GM18867 (cell line): ENCODE results near the gene CCDC196.
"Not testable (repeated sequence)": the region's sequence is repeated elsewhere in the genome, so short reads cannot be mapped to it uniquely, and the experiment has no call there.

Experiments
- ATAC-seq: cut with Tn5 transposase; IDR thresholded peaks from one replicate; pipeline ENCODE4 v1.9.1; 2021; ENCODE audit warnings: mild to moderate bottlenecking, moderate library complexity; ENCODE audit not compliant: unreplicated experiment

The CCDC196 gene

GRCh38 chr14:66495218-66496098 lies 9.3 kb downstream of the CCDC196 start:
- peak; percentile 80 for ATAC-seq

GRCh38 chr14:66496188-66496807 lies 10.1 kb downstream of the CCDC196 start:
- ATAC-seq, result no peak

DNA sequence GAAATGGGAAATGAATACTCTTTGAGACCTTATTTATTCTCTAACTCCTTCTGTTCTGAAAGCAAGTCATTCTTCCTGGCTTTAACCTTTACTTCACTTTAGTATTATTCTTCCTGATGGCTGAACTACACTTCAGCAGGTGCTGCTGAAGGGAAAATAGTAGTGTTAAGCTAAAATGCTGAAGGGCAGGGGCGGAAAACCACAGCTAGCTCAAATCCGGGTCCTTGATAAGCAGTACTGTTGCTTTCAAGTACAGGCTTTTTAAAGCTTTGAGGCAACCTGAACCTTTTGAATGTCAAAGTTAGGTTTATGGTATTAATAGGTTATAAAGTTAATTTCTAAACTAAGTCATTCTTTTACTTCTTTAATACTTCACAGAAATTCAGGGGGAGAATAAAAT lies 10.7 kb downstream of the CCDC196 start:
- no peak for ATAC-seq

GRCh38 chr14:66498311-66498710 lies 12.1 kb downstream of the CCDC196 start:
- no peak for ATAC-seq

DNA sequence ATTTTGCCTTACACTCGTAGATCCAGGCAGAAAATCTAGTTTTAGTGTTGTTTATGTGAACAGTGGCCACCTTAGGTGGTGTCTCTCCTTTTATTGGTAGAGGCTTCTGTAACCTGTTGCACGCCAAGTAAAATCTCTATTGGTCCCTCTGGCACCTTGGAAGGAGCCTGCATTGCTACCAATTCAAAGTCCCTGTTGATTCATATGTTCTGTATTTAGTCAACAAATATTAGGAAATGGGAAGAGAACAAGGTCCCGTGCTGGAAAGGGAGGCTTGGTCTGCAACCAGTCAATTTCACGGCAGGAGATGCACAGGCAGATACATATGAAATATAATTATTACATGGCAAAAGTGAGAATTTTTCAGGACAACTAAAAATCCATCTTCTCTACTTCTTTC lies 15.4 kb downstream of the CCDC196 start:
- ATAC-seq, result no peak

DNA sequence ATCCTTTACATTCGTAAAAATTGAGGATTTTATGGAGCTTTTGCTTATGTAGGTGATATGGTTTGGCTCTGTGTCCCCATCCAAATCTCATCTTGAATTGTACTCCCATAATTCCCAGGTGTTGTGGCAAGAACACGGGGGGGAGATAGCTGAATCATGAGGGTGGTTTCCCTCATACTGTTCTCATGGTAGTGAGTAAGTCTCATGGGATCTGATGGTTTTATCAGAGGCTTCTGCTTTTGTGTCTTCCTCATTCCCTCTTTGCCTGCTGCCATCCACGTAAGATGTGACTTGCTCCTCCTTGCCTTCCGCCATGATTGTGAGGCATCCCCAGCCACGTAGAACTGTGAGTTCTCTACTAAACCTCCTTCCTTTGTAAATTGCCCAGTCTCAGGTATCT lies 16.7 kb downstream of the CCDC196 start:
- not testable (repeated sequence) for ATAC-seq

GRCh38 chr14:66503532-66503931 lies 17.4 kb downstream of the CCDC196 start:
- ATAC-seq, result no peak

DNA sequence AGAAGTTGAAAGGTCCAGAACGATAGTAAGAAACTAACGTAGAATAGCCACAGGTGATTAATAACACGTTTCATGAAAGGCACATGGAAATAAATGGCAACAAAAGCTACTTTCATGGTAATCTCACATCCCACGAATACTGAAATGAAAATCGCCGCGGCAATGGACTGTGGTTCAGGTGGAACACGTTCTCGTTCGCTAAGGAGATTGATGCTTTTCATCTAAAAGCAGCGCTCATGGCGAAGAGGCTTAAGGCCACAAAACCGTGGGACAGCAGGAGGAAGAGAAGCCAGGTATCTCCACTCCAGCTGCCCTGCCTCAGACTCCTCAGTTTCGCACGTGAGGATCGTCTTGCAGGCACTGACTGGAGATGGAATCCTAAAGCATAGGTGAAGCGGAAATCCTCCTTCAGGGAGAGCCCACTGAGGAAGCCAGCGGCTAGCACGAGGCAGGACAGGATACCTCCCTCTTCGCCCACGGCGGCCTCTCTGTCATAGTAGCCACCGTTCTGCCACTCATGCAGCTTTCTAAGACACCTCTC lies 21.1 kb downstream of the CCDC196 start:
- ATAC-seq, result peak; percentile 15

GRCh38 chr14:66507722-66508546 lies 21.8 kb downstream of the CCDC196 start, which contains the start of gene GPHN:
Gene GPHN, plus strand, starts transcription at chr14:66508147.
- ATAC-seq, result peak; percentile 83

DNA sequence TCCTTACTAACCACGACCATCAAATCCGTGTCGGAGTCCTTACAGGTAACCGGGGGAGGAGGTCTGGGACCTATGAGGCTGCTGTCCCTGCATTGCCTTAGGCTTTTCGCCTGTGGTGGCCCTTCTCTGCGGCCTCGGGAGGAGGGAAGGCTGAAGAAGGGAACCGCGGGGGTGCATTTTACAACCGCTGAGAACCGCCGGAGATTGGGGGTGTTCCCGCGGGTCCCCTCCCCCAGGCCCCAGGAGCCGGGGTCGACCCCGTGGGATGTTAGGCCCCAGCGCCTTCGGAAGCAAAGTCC lies 22.3 kb downstream of the CCDC196 start:
- peak; percentile 2 for ATAC-seq

DNA sequence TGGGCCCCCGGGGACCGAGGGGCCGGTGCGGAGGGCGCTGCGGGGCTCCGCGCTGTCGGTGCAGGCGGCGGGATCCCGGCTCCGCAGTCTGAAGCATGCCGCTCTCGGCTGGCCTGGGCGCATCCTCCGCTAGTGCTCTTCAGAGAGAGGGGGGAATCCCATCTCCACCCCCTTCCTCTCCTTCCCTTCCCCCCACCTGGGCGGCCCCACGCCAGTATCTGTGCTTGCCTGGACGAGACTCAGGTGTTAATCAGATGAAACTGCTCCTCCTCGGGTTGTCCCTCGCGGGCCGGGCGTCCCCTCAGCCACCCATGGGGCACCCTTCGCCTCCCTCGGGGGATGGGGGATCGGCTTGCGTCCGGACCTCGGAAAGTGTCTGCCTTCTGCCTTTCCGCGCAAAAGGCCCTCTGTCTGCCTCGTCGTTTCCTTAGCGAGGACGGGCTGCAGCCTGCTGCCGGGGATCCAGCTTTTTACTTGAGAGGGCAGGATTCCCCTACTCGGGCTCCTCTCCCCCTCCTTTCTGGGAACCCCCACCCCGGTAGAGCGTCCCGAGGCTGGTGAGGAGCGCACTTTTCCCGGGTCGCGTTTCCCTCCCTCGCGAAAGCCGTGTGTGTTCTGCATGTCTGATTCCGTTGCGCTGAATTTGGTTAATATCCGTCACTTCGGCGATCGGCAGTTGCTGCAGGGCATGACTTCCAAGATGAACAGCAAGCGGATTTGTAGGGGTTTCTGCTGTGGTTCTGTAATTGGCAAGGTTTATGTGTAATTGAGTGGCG lies 22.9 kb downstream of the CCDC196 start:
- peak; percentile 23 for ATAC-seq

DNA sequence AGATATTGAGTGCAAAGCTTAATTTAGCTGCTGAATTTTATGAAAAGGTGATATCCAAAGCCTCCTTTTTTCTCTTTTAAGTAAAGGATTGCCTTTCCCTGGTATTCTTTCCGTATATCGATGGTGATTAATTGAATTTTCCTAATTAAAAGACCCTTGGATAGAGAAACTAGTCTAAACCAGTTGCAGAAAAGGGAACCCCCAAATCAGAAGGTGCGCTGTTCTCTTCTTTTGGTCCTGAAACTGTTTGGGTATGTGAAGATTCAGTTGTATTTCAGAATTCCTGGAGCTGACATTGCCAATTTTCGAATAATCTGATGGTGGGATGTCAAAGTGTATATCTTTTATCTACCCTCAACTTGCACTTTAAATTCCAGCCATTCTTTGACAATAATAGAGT lies 23.7 kb downstream of the CCDC196 start:
- ATAC-seq, result no peak

DNA sequence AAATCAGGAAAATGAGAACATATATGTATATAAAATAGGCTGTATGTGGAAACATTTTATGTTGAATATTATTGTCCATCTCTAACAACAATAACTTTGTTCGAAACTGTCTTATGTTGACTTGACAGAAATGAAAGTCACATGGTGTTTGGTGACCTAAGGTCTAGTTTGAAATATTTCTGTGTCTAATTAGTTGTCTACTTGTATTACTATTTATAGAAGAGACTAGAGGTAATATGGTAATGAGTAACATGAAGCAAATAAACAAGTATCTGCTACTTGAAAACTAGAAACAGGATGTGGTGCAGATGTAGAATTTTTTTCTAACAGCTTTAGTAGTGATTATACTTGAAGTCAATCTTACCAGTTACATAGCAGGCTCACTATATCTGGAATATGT lies 25.7 kb downstream of the CCDC196 start:
- ATAC-seq, result peak; percentile 26

GRCh38 chr14:66514213-66514612 lies 28.0 kb downstream of the CCDC196 start:
- ATAC-seq, result no peak

DNA sequence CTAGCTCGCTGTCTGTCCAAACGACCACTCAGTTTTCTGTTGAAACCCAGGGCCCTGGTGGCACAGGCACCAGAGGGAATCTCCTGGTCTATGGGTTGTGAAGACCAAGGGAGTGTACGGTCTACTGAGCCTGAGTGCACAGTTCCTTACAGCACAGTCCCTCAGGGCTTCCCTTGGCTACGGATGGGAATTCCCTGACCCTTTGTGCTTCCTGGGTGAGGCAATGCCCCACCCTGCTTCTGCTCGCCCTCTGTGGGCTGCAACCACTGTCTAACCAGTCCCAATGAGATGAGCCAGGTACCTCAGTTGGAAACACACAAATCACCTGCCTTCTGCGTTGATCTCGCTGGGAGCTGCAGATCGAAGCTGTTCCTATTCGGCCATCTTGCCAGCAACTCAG lies 44.4 kb downstream of the CCDC196 start:
- ATAC-seq, result no peak

GRCh38 chr14:66539034-66539433 lies 52.9 kb downstream of the CCDC196 start:
- ATAC-seq, result no peak

- no peak for ATAC-seq
Observed at GRCh38 chr14:66540038-66540437, 53.9 kb downstream of the CCDC196 start.

GRCh38 chr14:66541627-66542026 lies 55.5 kb downstream of the CCDC196 start:
- ATAC-seq, result no peak

DNA sequence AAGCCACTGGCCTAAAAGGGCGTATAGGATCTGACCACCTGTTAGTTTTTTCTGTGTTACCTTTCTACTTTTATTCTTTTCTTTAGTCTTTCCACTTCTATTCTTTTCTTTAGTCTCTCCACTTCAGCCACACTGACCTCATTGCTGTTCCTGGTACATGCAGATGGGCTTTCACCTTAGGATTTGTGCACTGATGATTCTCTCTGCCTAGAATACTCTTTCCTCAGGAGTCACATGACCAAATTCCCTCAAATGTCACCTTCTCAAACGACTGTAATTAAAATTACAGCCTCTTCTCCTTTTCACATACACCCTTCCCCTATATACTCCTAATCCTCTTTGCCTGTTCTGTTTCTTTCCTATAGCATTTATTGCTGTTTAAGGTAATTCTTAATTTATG lies 57.8 kb downstream of the CCDC196 start:
- no peak for ATAC-seq

DNA sequence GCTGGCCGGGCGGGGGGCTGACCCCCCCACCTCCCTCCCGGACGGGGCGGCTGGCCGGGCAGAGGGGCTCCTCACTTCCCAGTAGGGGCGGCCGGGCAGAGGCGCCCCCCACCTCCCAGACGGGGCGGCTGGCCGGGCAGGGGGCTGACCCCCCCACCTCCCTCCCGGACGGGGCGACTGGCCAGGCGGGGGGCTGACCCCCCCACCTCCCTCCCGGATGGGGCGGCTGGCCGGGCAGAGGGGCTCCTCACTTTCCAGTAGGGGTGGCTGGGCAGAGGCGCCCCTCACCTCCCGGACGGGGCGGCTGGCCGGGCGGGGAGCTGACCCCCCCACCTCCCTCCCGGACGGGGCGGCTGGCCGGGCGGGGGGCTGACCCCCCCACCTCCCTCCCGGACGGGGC lies 59.0 kb downstream of the CCDC196 start:
- ATAC-seq, result not testable (repeated sequence)

DNA sequence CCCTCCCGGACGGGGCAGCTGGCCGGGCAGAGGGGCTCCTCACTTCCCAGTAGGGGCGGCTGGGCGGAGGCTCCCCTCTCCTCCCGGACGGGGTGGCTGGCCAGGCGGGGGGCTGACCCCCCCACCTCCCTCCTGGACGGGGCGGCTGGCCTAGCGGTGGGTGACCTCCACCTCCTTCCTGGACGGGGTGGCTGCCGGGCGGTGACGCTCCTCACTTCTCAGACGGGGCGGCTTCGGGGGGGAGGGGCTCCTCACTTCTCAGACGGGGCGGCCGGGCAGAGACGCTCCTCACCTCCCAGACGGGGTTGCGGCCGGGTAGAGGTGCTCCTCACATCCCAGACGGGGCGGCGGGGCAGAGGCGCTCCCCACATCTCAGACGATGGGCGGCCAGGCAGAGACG lies 59.6 kb downstream of the CCDC196 start:
- ATAC-seq, result not testable (repeated sequence)
